GM12878 (cell line): ENCODE results near the gene C15orf39. TPM values are rescaled to one million over a fixed set of nuclear protein-coding genes. Genes with fewer than 3 reads are reported as not detected.

Experiments
- ATAC-seq: fragments of 200-7000 bp; cut with Tn5 transposase; 3 replicates; pipeline ENCODE4 v1.9.1; 2020; ENCODE audit warnings: mild to moderate bottlenecking, moderate library complexity
- BruUV-seq: library from RNA; stranded (reverse); fragments of 400-500 nt; replicated peaks from 2 replicates; lab custom pipeline; 2021; lab: Mats Ljungman, UMichigan
- CTCF ChIA-PET: fragments of 300-600 bp; sonication (Branson Sonifier 250); formaldehyde crosslinking; extraction: SDS; loops from one replicate; lab custom pipeline; 2021; ENCODE audit warnings: inconsistent platforms; lab: Yijun Ruan, JAX
- POLR2A ChIA-PET: fragments of 350-600 bp; formaldehyde crosslinking; extraction: SDS; loops from one replicate; lab custom pipeline; 2021; ENCODE audit warnings: inconsistent platforms; lab: Charles Lee
- RAD21 ChIA-PET: fragments of 300-600 bp; sonication (Branson Sonifier 250); formaldehyde crosslinking; loops from one replicate; lab custom pipeline; 2023; ENCODE audit warnings: antibody characterized with exemption; ENCODE audit not compliant: unreplicated experiment; lab: Charles Lee
- SMC1A ChIA-PET: fragments of 300-600 bp; sonication (Branson Sonifier 250); formaldehyde crosslinking; loops from one replicate; lab custom pipeline; 2023; ENCODE audit not compliant: unreplicated experiment, uncharacterized antibody; lab: Charles Lee
- DNase-seq: peaks from one replicate; pipeline ENCODE4 v3.0.0-alpha.2; 2011; ENCODE audit warnings: low read depth, low spot score
- FAIRE-seq: peaks from 3 replicates; lab custom pipeline; 2011; peaks lifted over from hg19 to GRCh38; lab: Jason Lieb, UNC
- H2AFZ ChIP-seq: 2 replicates; pipeline ENCODE4 v1.6.0; 2011; ENCODE audit warnings: low read depth, low read length, control low read depth; ENCODE audit not compliant: control insufficient read depth
- H3K27ac ChIP-seq: 2 replicates; pipeline ENCODE4 v1.5.1; 2011; ENCODE audit warnings: control low read depth; ENCODE audit not compliant: control insufficient read depth, insufficient read depth
- H3K27me3 ChIP-seq, 2 experiments: replicated peaks in 1 of 2; 2 replicates each; pipeline versions ENCODE4 v1.6.0 to v1.6.1; 2011; ENCODE audit warnings: low read length in 1 of 2; ENCODE audit not compliant: control insufficient read depth in 2 of 2, insufficient read depth in 2 of 2
- H3K36me3 ChIP-seq, 2 experiments: 2 replicates each; pipeline ENCODE4 v1.5.1; 2011; ENCODE audit warnings: low read length in 1 of 2; ENCODE audit not compliant: control insufficient read depth in 2 of 2, insufficient read depth in 2 of 2
- H3K4me1 ChIP-seq: 2 replicates; pipeline ENCODE4 v1.6.1; 2011; ENCODE audit warnings: mild to moderate bottlenecking, low read length, moderate library complexity, mixed read lengths; ENCODE audit not compliant: control insufficient read depth, insufficient read depth
- H3K4me2 ChIP-seq: 2 replicates; pipeline ENCODE4 v1.6.0; 2011; ENCODE audit warnings: control low read depth; ENCODE audit not compliant: control insufficient read depth, insufficient read depth
- H3K4me3 ChIP-seq: fragments of 200-600 bp; sonication (generic); 2 replicates; pipeline ENCODE4 v1.5.1; 2016
- H3K79me2 ChIP-seq: 2 replicates; pipeline ENCODE4 v1.6.0; 2011; ENCODE audit warnings: low read length; ENCODE audit not compliant: control insufficient read depth, insufficient read depth
- H3K9ac ChIP-seq: 2 replicates; pipeline ENCODE4 v1.8.0; 2011; ENCODE audit warnings: low read length, control low read depth, mixed read lengths; ENCODE audit not compliant: control insufficient read depth, insufficient read depth
- H3K9me3 ChIP-seq: replicated peaks from 3 replicates; pipeline ENCODE4 v1.5.1; 2011; ENCODE audit warnings: mild to moderate bottlenecking, low read length; ENCODE audit not compliant: control insufficient read depth, insufficient read depth
- H4K20me1 ChIP-seq: 2 replicates; pipeline ENCODE4 v1.6.0; 2011; ENCODE audit not compliant: control insufficient read depth, insufficient read depth
- ATF7 ChIP-seq: fragments of 450-650 bp; IDR thresholded peaks from 2 replicates; pipeline ENCODE4 v1.6.1; 2016; ENCODE audit warnings: low read depth, mild to moderate bottlenecking
- CHD2 ChIP-seq: IDR thresholded peaks from 2 replicates; pipeline ENCODE4 v1.6.1; 2011; ENCODE audit warnings: low read depth, low read length, improper control_type of control experiment, borderline replicate concordance
- CREM ChIP-seq: IDR thresholded peaks from 2 replicates; pipeline ENCODE4 v1.6.1; 2014; ENCODE audit warnings: antibody characterized with exemption, low read depth
- EED ChIP-seq: sonication (generic); IDR thresholded peaks from 2 replicates; pipeline ENCODE4 v1.6.1; 2016; ENCODE audit warnings: antibody characterized with exemption, low read depth
- IKZF2 ChIP-seq, 2 experiments: fragments of 450-650 bp; IDR thresholded peaks; 2 replicates each; pipeline ENCODE4 v1.6.1; 2017; ENCODE audit warnings: mild to moderate bottlenecking in 2 of 2, moderate library complexity in 2 of 2
- IRF4 ChIP-seq: IDR thresholded peaks from 2 replicates; pipeline ENCODE4 v1.6.1; 2011; ENCODE audit warnings: low read depth, low read length
- LARP7 ChIP-seq: fragments of 450-650 bp; IDR thresholded peaks from 2 replicates; pipeline ENCODE4 v1.6.1; 2017; ENCODE audit warnings: mild to moderate bottlenecking
- MEF2A ChIP-seq: IDR thresholded peaks from 2 replicates; pipeline ENCODE4 v1.6.1; 2011; ENCODE audit warnings: low read depth, mild to moderate bottlenecking, low read length, moderate library complexity; ENCODE audit not compliant: insufficient read depth
- MYC ChIP-seq: IDR thresholded peaks from 2 replicates; pipeline ENCODE4 v1.6.1; 2011; ENCODE audit warnings: mild to moderate bottlenecking, low read length, moderate library complexity, inconsistent platforms; ENCODE audit not compliant: insufficient read depth, insufficient replicate concordance, insufficient read length, severe bottlenecking
- NKRF ChIP-seq: fragments of 450-650 bp; conservative IDR thresholded peaks from 2 replicates; pipeline ENCODE4 v1.6.1; 2017; ENCODE audit warnings: mild to moderate bottlenecking, moderate library complexity
- POLR2AphosphoS2 ChIP-seq: IDR thresholded peaks from 2 replicates; pipeline ENCODE4 v1.6.1; 2011; ENCODE audit warnings: low read depth, mild to moderate bottlenecking, low read length, improper control_type of control experiment, moderate library complexity
- POU2F2 ChIP-seq: IDR thresholded peaks from 3 replicates; pipeline ENCODE4 v1.6.1; 2011; ENCODE audit warnings: low read depth, mild to moderate bottlenecking, low read length, borderline replicate concordance
- SMARCA5 ChIP-seq: fragments of 450-650 bp; IDR thresholded peaks from 2 replicates; pipeline ENCODE4 v1.6.1; 2017; ENCODE audit warnings: mild to moderate bottlenecking
- SMC3 ChIP-seq: IDR thresholded peaks from 2 replicates; pipeline ENCODE4 v1.6.1; 2011; ENCODE audit warnings: low read length, improper control_type of control experiment, borderline replicate concordance
- TBL1XR1 ChIP-seq: IDR thresholded peaks from 2 replicates; pipeline ENCODE4 v1.6.1; 2012; ENCODE audit warnings: low read depth, low read length, improper control_type of control experiment
- TCF12 ChIP-seq: IDR thresholded peaks from 2 replicates; pipeline ENCODE4 v1.6.1; 2011; ENCODE audit warnings: low read depth, mild to moderate bottlenecking, low read length
- TCF3 ChIP-seq: IDR thresholded peaks from 2 replicates; pipeline ENCODE4 v1.6.1; 2012; ENCODE audit warnings: low read depth, mild to moderate bottlenecking, low read length, borderline replicate concordance; ENCODE audit not compliant: insufficient read depth
- YY1 ChIP-seq: IDR thresholded peaks from 2 replicates; pipeline ENCODE4 v1.6.1; 2011; ENCODE audit warnings: low read depth, mild to moderate bottlenecking, low read length
- WGBS: methylation state at CpG from one replicate; pipeline ENCODE4 v1.1.6; 2016; ENCODE audit warnings: low lambda C conversion rate; ENCODE audit not compliant: insufficient replicate concordance, insufficient coverage; ENCODE audit errors: missing lambda C conversion rate; 5-methylcytosine and 5-hydroxymethylcytosine counted together
- in situ Hi-C: fragments of 300-500 bp; cut with MboI; formaldehyde crosslinking; loops from 9 replicates; pipeline ENCODE4 v1.14.3; 2018; ENCODE audit warnings: mixed read lengths
- intact Hi-C: fragments of 100-400 bp; cut with micrococcal nuclease; formaldehyde crosslinking; loops from one replicate; pipeline ENCODE4 v1.14.2; 2022; ENCODE audit not compliant: unreplicated experiment
- polyA plus RNA-seq, 11 experiments: library from polyadenylated mRNA; depleted of rRNA in 4 of 11; unstranded in 6 of 11; stranded (reverse) in 5 of 11; fragments of >200 nt; fragmentation: Nextera tagmentation in 4 of 11; fragmentation: Illumina TruSeq in 1 of 11; extraction: Ambion mirVana in 4 of 11; extraction: Trizol in 1 of 11; gene quantifications; 1 replicate in 1 of 11; 2 replicates in 10 of 11; pipeline versions ENCODE4 v1.2.1 to v1.2.3, GENCODE V29; 2011 to 2016; ENCODE audit warnings: inconsistent platforms in 2 of 11, missing spikeins in 2 of 11, low read depth in 1 of 11
- total RNA-seq, 4 experiments: library from RNA; depleted of rRNA in 3 of 4; stranded (reverse); fragments of >200 nt in 3 of 4; fragmentation: Illumina TruSeq in 1 of 4; extraction: Trizol in 1 of 4; gene quantifications; 2 replicates each; pipeline versions ENCODE4 v1.2.1 to v1.2.3, GENCODE V29; 2013 to 2021

Gene C15orf39
- total and polyA plus RNA-seq, 10 of the 15 experiments (the other 5 are each of a cell fraction or from before 2014, with no cell fraction given) = 2.3 to 139 (median 33.0) TPM

- TF ChIP-seq POLR2AphosphoS2 = no peak
- peak; percentile 6 to 7; a peak in 1 of 4 replicates for TF ChIP-seq IKZF2 (IDR thresholded peaks at IDR 0.05)
- peak; percentile 67 for TF ChIP-seq EED
- peak; percentile 58; the same call in 1 of the 2 replicates for TF ChIP-seq CREM
- peak; percentile 20; the same call in 1 of the 2 replicates for TF ChIP-seq CHD2
- TF ChIP-seq YY1 = no peak
- TF ChIP-seq ATF7 = peak; percentile 70; the same call in 1 of the 2 replicates
- TF ChIP-seq TCF12 = peak; percentile 83; the same call in 1 of the 2 replicates
- peak; percentile 58; the same call in 1 of the 2 replicates for TF ChIP-seq TCF3
- no peak for TF ChIP-seq SMC3
These were observed 692 bp upstream of the C15orf39 start (continued) for GRCh38 chr15:75200765-75201615.

GRCh38 chr15:75202251-75203016 is 752 bp downstream of the C15orf39 start:
- intact Hi-C loops = loop anchor here (2.0 to 5.0 kb wide), 2 partner anchors 72 to 245 kb away; partner anchors contain the start of gene RPP25
- TF ChIP-seq TCF3 (peak; percentile 79), LARP7 (peak; percentile 50; the same call in 1 of the 2 replicates), MEF2A (no peak), TBL1XR1 (peak; percentile 50; the same call in 1 of the 2 replicates), IRF4 (no peak), SMARCA5 (peak; percentile 52; the same call in 1 of the 2 replicates), CHD2 (peak; percentile 45; the same call in 1 of the 2 replicates), NKRF (peak; percentile 91), MYC (peak; percentile 96), IKZF2 (IDR thresholded peaks at IDR 0.05) (peak; percentile 43 to 58; a peak in 2 of 4 replicates), POU2F2 (peak; percentile 76; the same call in 2 of the 3 replicates)

More at GRCh38 chr15:75202251-75203016, 752 bp downstream of the C15orf39 start:
- Histone ChIP-seq H3K79me2 (peaks cover 81% of the 10 kb centered on the region), H3K27me3 (no peaks in the 10 kb centered on the region), H3K9ac (peak overlapping the region; percentile 98), H3K4me2 (peak overlapping the region; percentile 75), H3K27ac (peak overlapping the region; percentile 98), H2AFZ (no peak overlapping the region), H3K4me1 (peaks cover 41% of the 10 kb centered on the region), H3K4me3 (peak overlapping the region; percentile 88), H3K36me3 (peaks cover 17 to 20% of the 10 kb centered on the region in 2 experiments; a peak in 3 of 4 replicates), H3K9me3 (no peaks in the 10 kb centered on the region), H4K20me1 (peaks cover 22% of the 10 kb centered on the region)
- in situ Hi-C loops = loop anchor here (5.0 kb wide), 1 partner anchor 90 kb away; no protein-coding TSS in a partner anchor
- no TSS peak for BruUV-seq
- ChIA-PET RAD21 (interaction anchor here (0.6 to 4.4 kb wide), 25 partner anchors 67 to 307 kb away, joined by 3 to 65 read pairs (median 11); partner anchors contain the start of genes PPCDC and RPP25), POLR2A (interaction anchor here (0.5 to 4.6 kb wide), 13 partner anchors 11 to 178 kb away, joined by 3 to 55 read pairs (median 5); partner anchors contain the start of gene PPCDC), SMC1A (interaction anchor here (0.9 to 5.0 kb wide), 11 partner anchors 68 to 177 kb away, joined by 3 to 49 read pairs (median 21); no protein-coding TSS in a partner anchor), CTCF (interaction anchor here (1.0 to 7.5 kb wide), 13 partner anchors 12 to 178 kb away, joined by 3 to 95 read pairs (median 10); partner anchors contain the start of gene PPCDC)
- ATAC-seq = peak; percentile 50
- DNase-seq = no peak
- FAIRE-seq = no peak
- WGBS = under 1% methylated on average over 71 of the region's 71 CpGs
